ENCODE results near the gene DCAF10. TPM values are rescaled to one million over a fixed set of nuclear protein-coding genes. Genes with fewer than 3 reads are reported as not detected.
"Not testable (repeated sequence)": the region's sequence is repeated elsewhere in the genome, so short reads cannot be mapped to it uniquely, and the experiment has no call there.

DCAF10 gene
- total RNA-seq, 3 donors from 2014 or later = 14.1 to 15.8 (median 14.5) TPM

DNA sequence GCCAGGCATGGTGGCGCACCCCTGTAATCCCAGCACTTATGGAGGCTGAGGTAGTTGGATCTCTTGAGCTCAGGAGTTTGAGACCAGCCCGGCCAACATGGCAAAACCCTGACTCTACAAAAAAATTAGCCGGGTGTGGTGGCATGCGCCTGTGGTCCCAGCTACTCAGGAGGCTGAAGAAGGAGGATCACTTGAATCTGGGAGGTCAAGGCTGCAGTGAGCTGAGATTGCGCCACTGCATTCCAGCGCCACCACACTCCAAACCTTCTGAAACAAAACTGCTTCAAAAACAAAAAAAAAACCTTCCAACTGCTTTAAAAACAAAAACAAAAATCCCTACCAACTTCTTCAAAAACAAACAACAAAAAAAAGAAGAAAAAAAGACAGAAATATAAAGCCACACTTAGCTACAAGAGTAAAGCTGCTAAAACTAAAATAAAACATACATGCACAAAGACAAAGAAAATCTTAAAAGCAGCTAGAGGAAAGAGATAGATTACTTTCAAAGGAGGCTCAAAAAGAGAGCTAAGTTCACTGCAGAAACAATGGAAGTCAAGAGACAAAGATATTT is 11.4 kb downstream of the DCAF10 start:
- H3K36me3 Mint-ChIP-seq (ENCODE audit: insufficient read depth) = peaks cover 8% of the 10 kb centered on the region
- no peak for DNase-seq
- no peaks in the 10 kb centered on the region for H3K27me3 Mint-ChIP-seq (ENCODE audit: low read depth)
- ATAC-seq = no peak
- no peak overlapping the region for H3K4me3 Mint-ChIP-seq
- H3K4me1 Mint-ChIP-seq (ENCODE audit: low read depth) = peaks cover 11% of the 10 kb centered on the region
- H3K9me3 Mint-ChIP-seq = no peaks in the 10 kb centered on the region

DNA sequence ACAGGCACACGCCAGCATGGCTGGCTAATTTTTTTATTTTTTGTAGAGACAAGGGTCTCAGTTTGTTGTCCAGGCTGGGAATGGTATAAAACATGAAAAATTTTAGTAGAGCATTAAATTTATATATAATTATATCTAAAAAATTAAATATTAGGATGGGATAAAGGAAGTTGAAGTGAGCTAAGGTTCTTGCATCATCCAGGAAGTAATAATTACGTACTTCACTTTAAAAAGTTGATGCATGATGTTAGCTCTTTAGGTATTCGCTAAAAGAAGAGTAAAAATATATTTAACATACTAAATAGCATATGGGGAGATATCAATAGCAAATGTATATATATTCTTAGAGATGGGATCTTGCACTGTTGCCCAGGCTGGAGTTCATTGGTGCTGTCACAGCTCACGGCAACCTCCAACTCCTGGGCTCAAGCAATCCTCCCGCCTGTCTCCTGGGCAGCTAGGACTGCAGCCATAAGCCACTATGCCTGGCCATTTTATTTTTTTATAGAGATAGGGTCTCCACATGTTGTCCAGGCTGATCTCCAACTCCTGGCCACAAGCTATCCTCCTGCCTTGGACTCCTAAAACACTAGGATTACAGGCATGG is 12.3 kb downstream of the DCAF10 start:
- DNase-seq (no peak), ATAC-seq (no peak)
- Mint-ChIP-seq H3K4me3 (no peak overlapping the region), H3K27me3 (ENCODE audit: low read depth) (no peaks in the 10 kb centered on the region), H3K9me3 (no peaks in the 10 kb centered on the region), H3K4me1 (ENCODE audit: low read depth) (peaks cover 11% of the 10 kb centered on the region), H3K36me3 (ENCODE audit: insufficient read depth) (peaks cover 8% of the 10 kb centered on the region)

DNA sequence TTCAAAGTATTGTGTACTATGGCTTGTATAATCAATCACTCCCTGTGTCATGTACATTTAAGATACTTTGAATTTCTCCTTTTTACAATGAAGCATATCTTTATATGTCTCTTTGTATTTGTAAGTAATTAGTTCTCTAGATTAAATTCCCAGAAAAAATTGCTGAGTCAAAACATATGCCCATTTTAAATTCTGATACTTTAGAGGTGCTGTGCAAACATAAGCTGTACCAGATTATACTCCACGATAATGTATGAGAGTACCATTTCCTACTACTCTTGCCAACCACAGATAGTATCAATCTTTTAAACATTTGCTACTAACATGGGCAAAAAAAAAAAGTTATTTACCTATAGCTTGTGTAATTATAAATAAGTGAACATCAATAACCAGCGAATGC is 18.3 kb downstream of the DCAF10 start:
- DNase-seq = no peak
- ATAC-seq = no peak
- H3K4me1 Mint-ChIP-seq (ENCODE audit: low read depth) = no peaks in the 10 kb centered on the region
- no peaks in the 10 kb centered on the region for H3K27me3 Mint-ChIP-seq (ENCODE audit: low read depth)
- no peaks in the 10 kb centered on the region for H3K9me3 Mint-ChIP-seq
- no peak overlapping the region for H3K4me3 Mint-ChIP-seq
- H3K36me3 Mint-ChIP-seq (ENCODE audit: insufficient read depth) = peaks cover 29% of the 10 kb centered on the region

DNA sequence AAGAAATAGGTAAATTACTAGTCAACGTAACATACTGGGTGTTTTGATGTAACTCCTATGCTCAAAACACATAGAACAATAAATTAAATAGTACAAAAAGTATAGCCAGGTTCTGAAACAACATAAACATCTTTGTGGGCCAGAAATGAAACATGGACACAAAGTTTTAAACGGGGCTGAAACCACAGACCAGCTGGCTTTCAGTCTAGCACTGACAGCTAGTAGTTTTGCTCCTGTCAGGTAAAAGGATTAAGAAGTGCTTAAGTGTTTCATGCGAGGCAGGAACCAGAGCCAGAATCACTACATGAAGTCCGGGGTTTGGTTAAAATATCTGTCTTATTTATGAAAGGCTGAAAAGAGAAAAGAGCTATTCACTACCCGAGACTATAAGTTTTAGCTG is 19.5 kb downstream of the DCAF10 start:
- no peak for ATAC-seq
- DNase-seq = no peak
- Mint-ChIP-seq H3K36me3 (ENCODE audit: insufficient read depth) (peaks cover 36% of the 10 kb centered on the region), H3K4me3 (no peak overlapping the region), H3K9me3 (peaks cover 4% of the 10 kb centered on the region), H3K4me1 (ENCODE audit: low read depth) (no peaks in the 10 kb centered on the region), H3K27me3 (ENCODE audit: low read depth) (no peaks in the 10 kb centered on the region)

DNA sequence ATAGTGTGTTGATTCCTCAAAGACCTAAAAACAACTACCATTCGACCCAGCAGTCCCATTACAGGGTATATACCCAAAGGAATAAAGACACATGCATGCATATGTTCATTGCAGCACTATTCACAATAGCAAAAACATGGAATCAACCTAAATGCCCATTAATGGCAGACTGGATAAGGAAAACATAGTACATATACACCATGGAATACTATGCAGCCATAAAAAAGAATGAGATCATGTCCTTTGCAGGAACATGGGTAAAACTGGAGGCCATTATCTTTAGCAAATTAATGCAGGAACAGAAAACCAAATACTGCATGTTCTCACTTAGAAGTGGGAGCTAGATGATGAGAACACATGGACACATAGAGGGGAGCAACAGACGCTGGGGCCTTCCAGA is 24.6 kb downstream of the DCAF10 start:
- H3K27me3 Mint-ChIP-seq (ENCODE audit: low read depth); H3K9me3 Mint-ChIP-seq; DNase-seq; H3K4me3 Mint-ChIP-seq; H3K4me1 Mint-ChIP-seq (ENCODE audit: low read depth); ATAC-seq: not testable (repeated sequence)
- H3K36me3 Mint-ChIP-seq (ENCODE audit: insufficient read depth) = peaks cover 48% of the 10 kb centered on the region

DNA sequence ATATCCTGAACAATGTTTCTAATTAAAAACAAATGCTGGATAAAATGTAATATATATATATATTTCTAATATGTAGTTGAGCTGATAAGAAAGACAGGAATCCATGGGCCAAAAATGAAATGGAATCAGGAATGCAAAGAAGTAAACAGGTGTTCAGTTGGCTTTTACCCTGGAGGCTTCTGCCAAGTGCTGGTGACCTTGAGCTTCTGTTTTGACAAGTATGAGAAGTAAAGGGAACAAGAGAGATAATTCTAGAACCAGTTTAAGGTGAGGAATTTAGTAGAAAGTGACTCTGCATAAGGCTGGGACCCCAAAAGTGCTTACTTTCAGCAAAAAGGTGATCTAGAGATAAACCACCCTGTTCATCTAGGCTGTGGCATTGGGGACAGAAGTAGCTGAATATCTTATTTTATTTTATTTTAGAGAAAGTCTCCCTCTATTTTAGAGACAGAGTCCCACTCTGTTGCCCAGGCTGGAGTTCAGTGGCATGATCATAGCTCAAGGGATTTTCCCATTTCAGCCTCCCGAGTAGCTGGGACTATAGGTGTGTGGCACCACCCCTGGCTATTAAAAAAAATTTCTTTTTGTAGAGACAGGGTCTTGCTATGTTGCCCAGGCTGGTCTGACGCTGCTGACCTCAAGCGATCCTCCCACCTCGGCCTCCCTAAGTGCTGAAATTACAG is 27.0 kb downstream of the DCAF10 start:
- H3K4me1 Mint-ChIP-seq (ENCODE audit: low read depth) = no peaks in the 10 kb centered on the region
- DNase-seq = no peak
- no peak for ATAC-seq
- H3K36me3 Mint-ChIP-seq (ENCODE audit: insufficient read depth) = peaks cover 28% of the 10 kb centered on the region
- H3K4me3 Mint-ChIP-seq = no peak overlapping the region
- peaks cover 4% of the 10 kb centered on the region for H3K9me3 Mint-ChIP-seq
- H3K27me3 Mint-ChIP-seq (ENCODE audit: low read depth) = no peaks in the 10 kb centered on the region

DNA sequence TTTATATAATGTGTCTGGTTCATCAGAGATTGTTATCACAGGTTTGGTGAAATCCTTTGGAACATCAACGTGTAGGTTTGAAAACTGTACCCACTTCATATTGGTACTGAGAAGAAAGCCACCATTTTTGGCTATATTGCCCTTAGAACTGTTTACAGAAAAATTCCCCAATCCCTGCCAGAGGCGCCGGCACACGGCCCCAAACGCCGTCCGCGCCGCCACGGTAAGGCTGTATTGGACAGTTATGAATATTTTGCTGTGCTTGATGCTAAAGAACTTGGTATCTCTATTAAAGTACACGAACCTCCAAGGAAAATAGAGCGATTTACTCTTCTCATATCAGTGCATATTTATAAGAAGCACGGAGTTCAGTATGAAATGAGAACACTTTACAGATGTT is 35.2 kb downstream of the DCAF10 start:
- Mint-ChIP-seq H3K36me3 (ENCODE audit: insufficient read depth) (peaks cover 5% of the 10 kb centered on the region), H3K4me3 (no peak overlapping the region), H3K27me3 (ENCODE audit: low read depth) (no peaks in the 10 kb centered on the region), H3K4me1 (ENCODE audit: low read depth) (peaks cover 10% of the 10 kb centered on the region), H3K9me3 (no peaks in the 10 kb centered on the region)
- no peak for DNase-seq
- no peak for ATAC-seq

DNA sequence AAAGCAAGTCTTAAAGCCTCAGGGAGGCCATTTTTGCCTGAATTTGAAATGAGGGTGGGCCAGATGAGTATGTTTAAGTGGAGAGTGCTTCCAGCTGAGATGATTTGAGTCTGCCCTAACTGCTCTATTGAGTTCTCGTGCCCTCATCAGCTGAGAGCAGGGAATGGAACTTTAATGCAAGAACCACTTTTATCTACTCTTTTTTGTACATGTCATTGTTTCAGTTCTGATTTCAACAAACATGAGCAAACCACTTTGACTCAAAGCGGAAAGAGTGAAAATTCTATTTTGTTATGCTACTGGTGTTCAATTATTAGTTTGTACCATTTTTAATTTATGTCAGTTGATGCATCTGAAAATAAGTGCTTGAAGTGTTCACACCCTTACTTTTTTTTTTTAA is 35.8 kb downstream of the DCAF10 start:
- Mint-ChIP-seq H3K36me3 (ENCODE audit: insufficient read depth) (peaks cover 5% of the 10 kb centered on the region), H3K9me3 (no peaks in the 10 kb centered on the region), H3K4me3 (no peak overlapping the region), H3K27me3 (ENCODE audit: low read depth) (no peaks in the 10 kb centered on the region), H3K4me1 (ENCODE audit: low read depth) (peaks cover 10% of the 10 kb centered on the region)
- ATAC-seq (peak; percentile 75 to 80), DNase-seq (no peak)

DNA sequence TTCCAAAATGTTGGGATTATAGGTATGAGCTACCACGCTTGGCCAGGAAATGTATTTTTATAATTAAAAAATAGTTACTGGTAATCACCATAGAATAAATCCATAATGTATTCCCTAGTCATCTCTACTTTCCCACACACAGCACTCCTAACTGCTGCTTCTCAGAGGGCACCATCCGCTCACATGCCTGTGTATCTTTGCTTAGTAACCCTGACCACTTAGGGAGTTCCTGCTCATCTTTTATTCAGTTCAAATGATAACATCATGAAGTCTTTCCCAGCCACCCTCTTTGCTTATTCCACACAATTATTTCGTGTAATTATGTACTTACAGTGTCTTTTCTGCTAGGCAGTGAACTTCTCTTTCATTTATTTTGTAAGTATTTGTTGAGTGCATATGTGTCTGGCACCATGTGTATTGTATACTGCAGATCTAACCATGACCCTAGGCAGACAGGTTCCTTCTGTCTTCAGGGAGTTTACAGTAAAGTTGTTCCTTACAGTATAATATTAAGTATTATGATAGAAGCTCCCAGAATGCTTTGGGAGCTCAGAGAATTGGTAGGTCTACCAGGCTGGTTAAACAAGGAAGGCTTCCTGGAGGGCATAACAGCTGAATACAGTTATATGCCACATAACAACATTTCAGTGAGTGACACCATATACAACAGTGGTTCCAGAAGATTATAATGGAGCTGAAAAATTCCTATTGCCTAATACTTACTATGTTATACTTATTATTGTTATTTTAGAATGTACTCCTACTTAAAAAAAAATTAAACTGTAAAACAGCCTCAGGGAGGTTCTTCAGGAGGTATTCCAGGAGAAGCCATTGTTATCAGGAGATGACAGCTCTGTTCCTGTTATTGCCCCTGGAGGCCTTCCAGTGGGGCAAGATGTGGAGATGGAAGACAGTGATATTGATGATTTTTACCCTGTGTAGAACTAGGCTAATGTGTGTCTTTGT is 39.2 kb downstream of the DCAF10 start:
- no peak overlapping the region for H3K4me3 Mint-ChIP-seq
- peaks cover 7% of the 10 kb centered on the region for H3K36me3 Mint-ChIP-seq (ENCODE audit: insufficient read depth)
- DNase-seq = no peak
- H3K4me1 Mint-ChIP-seq (ENCODE audit: low read depth) = peaks cover 10% of the 10 kb centered on the region
- ATAC-seq = no peak
- H3K9me3 Mint-ChIP-seq = no peaks in the 10 kb centered on the region
- H3K27me3 Mint-ChIP-seq (ENCODE audit: low read depth) = no peaks in the 10 kb centered on the region

DNA sequence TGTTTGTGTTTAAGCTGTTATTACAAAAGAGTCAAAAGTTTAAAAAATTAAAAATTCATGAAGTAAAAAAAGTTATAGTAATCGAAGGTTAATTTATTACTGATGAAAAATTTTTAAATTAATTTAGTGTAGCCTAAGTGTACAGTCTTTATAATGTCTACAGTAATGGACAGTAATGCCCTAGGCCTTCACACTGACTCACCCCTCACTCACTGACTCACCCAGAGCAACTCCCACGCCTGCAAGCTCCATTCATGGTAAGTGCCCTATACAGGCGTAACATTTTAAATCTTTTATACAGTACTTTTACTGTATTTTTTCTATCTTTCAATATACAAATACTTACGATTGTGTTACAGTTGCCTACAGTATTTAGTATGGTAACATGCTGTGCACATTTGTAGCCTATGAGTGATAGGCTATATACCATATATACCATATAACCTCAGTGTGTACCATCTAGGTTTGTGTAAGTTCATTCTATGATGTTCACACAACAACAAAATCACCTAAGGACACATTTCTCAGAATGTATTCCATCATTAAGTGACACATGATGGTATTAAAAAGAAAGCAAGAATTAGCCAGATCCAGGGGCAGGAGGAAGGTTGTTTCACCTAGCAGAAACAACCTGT is 40.1 kb downstream of the DCAF10 start:
- Mint-ChIP-seq H3K4me1 (ENCODE audit: low read depth) (peaks cover 10% of the 10 kb centered on the region), H3K4me3 (no peak overlapping the region), H3K27me3 (ENCODE audit: low read depth) (no peaks in the 10 kb centered on the region), H3K9me3 (no peaks in the 10 kb centered on the region), H3K36me3 (ENCODE audit: insufficient read depth) (peaks cover 10% of the 10 kb centered on the region)
- DNase-seq (no peak), ATAC-seq (no peak)

DNA sequence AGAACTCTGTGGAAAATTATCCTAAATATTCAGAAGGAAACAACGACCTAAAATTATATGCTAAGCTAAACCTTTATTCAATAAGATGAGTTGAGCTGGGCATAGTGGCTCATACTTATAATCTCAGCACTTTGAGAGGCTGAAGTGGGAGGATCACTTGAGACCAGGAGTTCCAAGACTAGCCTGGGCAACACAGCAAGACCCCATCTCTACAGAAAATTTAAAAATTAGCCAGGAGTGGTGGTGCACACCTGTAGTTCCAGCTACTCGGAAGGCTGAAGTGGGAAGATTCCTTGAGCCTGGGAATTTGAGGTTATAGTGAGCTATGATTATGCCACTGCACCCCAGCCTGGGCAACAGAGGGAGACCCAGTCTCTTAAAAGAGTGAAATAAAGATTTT is 51.6 kb downstream of the DCAF10 start:
- ATAC-seq = no peak
- H3K9me3 Mint-ChIP-seq = no peaks in the 10 kb centered on the region
- H3K27me3 Mint-ChIP-seq (ENCODE audit: low read depth) = no peaks in the 10 kb centered on the region
- H3K4me3 Mint-ChIP-seq = no peak overlapping the region
- peaks cover 14% of the 10 kb centered on the region for H3K36me3 Mint-ChIP-seq (ENCODE audit: insufficient read depth)
- no peak for DNase-seq
- H3K4me1 Mint-ChIP-seq (ENCODE audit: low read depth) = no peaks in the 10 kb centered on the region

DNA sequence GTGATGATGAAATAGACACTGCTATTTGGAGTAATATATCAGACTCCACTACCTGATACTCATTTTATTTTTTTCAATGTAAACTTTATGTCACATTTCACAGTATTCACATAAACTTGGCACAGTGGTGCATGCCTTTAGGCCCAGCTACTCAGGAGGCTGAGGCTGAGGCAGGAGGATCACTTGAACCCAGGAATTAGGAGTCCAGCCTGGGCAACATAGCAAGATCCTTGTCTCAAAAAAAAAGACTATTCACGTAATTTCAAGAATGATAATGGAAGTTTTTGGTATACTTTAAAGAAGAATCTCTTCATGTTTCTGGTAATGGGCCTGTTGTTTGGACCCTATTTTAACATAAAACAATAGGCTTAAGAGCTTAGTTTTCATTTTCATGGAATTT is 56.0 kb downstream of the DCAF10 start:
- Mint-ChIP-seq H3K4me1 (ENCODE audit: low read depth) (no peaks in the 10 kb centered on the region), H3K4me3 (no peak overlapping the region), H3K27me3 (ENCODE audit: low read depth) (no peaks in the 10 kb centered on the region), H3K9me3 (no peaks in the 10 kb centered on the region), H3K36me3 (ENCODE audit: insufficient read depth) (peaks cover 22% of the 10 kb centered on the region)
- ATAC-seq = no peak
- DNase-seq = no peak

DNA sequence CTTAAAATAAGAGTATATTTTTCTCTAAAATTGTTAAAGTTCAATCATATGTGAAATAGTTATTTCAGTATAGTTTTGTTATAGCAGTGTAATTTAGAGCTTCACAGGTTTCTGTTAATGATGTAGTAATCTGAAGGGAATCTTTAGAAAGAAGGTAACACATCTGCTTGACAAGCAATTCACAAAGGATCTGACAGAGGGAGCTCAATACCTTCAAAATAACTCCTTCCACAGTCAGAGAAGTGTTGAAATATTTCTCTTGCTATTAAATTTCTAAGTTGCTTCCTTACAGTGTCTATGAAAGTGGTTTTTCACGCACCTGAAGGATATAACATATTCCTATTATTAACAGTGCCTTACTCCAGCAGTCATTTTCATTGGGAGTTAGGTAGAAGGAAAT is 58.4 kb downstream of the DCAF10 start:
- Mint-ChIP-seq H3K4me3 (no peak overlapping the region), H3K9me3 (no peaks in the 10 kb centered on the region), H3K27me3 (ENCODE audit: low read depth) (no peaks in the 10 kb centered on the region), H3K36me3 (ENCODE audit: insufficient read depth) (peaks cover 21% of the 10 kb centered on the region), H3K4me1 (ENCODE audit: low read depth) (no peaks in the 10 kb centered on the region)
- DNase-seq = no peak
- no peak for ATAC-seq

DNA sequence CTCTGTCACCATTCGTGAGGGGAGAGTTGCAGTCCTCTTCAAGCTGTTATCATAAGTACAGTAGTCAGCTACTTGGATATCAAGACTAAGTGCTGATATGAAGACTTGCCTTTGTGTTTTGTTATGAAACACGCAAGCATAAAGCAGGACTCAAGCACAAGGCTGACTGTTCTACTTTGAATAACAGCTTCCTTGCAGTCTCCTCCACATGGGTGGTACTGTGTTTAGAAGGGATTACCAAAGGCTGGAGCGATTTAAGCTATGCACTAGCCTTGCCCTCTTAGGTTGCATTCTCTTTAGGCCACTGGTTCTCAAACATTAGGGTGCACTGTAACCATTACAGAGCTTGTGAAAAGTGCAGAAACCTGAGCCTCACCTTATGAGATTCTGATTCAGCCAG is 61.9 kb downstream of the DCAF10 start:
- H3K4me3 Mint-ChIP-seq = no peak overlapping the region
- no peaks in the 10 kb centered on the region for H3K27me3 Mint-ChIP-seq (ENCODE audit: low read depth)
- no peak for DNase-seq
- H3K36me3 Mint-ChIP-seq (ENCODE audit: insufficient read depth) = peaks cover 20% of the 10 kb centered on the region
- H3K4me1 Mint-ChIP-seq (ENCODE audit: low read depth) = no peaks in the 10 kb centered on the region
- H3K9me3 Mint-ChIP-seq = no peaks in the 10 kb centered on the region
- no peak for ATAC-seq

Measured in activated T-cell treated with anti-CD3 and anti-CD28 coated beads, Interleukin-2, amount 50 U/mL, for 4 hours (primary cell).